Measurements from ENCODE around the gene SLC25A44.

DNA sequence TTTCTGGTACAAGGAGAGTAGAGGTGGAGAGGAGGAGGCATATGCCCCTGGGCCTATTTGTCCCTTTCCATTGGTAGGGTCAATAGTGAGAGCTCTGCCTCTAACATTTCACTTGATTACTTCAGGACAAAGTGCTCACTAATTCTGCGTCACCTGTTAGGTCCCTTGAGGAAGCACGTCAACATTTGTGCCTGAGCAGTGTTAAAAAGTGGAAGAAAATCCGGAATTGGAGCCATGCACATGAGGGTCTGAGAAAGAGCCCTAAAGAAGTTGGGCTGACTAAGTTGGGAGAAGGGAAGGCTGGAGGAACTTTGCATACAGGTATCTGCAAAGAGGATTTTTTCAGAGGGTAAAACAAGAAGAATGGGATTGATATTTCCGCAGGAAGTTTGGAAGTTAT, 1.9 kb downstream of the SLC25A44 start:
- TF ChIP-seq, protein P1, sequence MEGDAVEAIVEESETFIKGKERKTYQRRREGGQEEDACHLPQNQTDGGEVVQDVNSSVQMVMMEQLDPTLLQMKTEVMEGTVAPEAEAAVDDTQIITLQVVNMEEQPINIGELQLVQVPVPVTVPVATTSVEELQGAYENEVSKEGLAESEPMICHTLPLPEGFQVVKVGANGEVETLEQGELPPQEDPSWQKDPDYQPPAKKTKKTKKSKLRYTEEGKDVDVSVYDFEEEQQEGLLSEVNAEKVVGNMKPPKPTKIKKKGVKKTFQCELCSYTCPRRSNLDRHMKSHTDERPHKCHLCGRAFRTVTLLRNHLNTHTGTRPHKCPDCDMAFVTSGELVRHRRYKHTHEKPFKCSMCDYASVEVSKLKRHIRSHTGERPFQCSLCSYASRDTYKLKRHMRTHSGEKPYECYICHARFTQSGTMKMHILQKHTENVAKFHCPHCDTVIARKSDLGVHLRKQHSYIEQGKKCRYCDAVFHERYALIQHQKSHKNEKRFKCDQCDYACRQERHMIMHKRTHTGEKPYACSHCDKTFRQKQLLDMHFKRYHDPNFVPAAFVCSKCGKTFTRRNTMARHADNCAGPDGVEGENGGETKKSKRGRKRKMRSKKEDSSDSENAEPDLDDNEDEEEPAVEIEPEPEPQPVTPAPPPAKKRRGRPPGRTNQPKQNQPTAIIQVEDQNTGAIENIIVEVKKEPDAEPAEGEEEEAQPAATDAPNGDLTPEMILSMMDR (conservative IDR thresholded peaks at IDR 0.05; ENCODE audit: low read depth, low read length): no peak
- TF ChIP-seq EZH2 (IDR thresholded peaks at IDR 0.05; ENCODE audit: low read length, unreplicated experiment) (no peak), EZH2phosphoT487 (IDR thresholded peaks at IDR 0.05; ENCODE audit: borderline replicate concordance, low read length) (no peak)

Measured in PC-3 (cell line).